Kidney epithelial cell (primary cell): ENCODE measurements around the gene ATXN2. TPM values are rescaled to one million over a fixed set of nuclear protein-coding genes. Genes with fewer than 3 reads are reported as not detected.

Source experiments
- DNase-seq: peaks from one replicate; pipeline ENCODE4 v3.0.0-alpha.2; 2010; ENCODE audit warnings: low read depth
- H3K27me3 ChIP-seq: 2 replicates; pipeline ENCODE4 v1.6.0; 2011; ENCODE audit warnings: low read length; ENCODE audit not compliant: control insufficient read depth, insufficient read depth
- H3K36me3 ChIP-seq: 2 replicates; pipeline ENCODE4 v1.5.1; 2011; ENCODE audit warnings: low read length; ENCODE audit not compliant: control insufficient read depth, insufficient read depth
- H3K4me3 ChIP-seq: 2 replicates; pipeline ENCODE4 v1.5.1; 2011; ENCODE audit warnings: low read depth, mild to moderate bottlenecking, control low read depth, low read length
- total RNA-seq: library from RNA; depleted of rRNA; stranded (reverse); fragments of >200 nt; gene quantifications from 2 replicates; pipeline ENCODE4 v1.2.3, GENCODE V29; 2015
- TF ChIP-seq, protein P1 (sequence below): IDR thresholded peaks from 2 replicates; pipeline ENCODE4 v1.5.1; 2011; ENCODE audit warnings: mild to moderate bottlenecking, moderate library complexity, low read length, control low read depth, inconsistent platforms; ENCODE audit not compliant: insufficient read depth, poor library complexity, severe bottlenecking

Gene ATXN2
- total RNA-seq, 1 donor from 2014 or later = 26.3 TPM

DNA sequence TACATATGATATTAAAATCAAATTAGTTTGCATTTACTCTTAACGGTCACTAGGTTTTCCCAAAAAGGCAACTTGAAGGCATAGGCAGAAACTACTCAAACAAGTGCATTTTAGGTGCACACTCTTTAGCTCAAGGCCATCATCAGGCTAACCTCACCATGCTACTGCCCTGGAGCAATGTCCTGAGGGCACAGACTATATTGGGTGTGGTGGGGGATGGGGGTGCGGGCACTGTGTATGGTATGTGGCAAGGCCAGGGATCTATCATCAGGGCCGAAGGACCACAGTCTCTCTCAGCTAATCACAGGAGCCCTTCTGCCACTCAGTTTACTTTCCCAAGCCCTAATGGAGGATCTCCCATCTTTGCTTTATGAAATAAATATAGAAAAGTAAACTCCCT, 141.5 kb downstream of the ATXN2 start:
- H3K4me3 ChIP-seq = no peak overlapping the region
- H3K27me3 ChIP-seq = no peaks in the 10 kb centered on the region
- TF ChIP-seq, protein P1, sequence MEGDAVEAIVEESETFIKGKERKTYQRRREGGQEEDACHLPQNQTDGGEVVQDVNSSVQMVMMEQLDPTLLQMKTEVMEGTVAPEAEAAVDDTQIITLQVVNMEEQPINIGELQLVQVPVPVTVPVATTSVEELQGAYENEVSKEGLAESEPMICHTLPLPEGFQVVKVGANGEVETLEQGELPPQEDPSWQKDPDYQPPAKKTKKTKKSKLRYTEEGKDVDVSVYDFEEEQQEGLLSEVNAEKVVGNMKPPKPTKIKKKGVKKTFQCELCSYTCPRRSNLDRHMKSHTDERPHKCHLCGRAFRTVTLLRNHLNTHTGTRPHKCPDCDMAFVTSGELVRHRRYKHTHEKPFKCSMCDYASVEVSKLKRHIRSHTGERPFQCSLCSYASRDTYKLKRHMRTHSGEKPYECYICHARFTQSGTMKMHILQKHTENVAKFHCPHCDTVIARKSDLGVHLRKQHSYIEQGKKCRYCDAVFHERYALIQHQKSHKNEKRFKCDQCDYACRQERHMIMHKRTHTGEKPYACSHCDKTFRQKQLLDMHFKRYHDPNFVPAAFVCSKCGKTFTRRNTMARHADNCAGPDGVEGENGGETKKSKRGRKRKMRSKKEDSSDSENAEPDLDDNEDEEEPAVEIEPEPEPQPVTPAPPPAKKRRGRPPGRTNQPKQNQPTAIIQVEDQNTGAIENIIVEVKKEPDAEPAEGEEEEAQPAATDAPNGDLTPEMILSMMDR = no peak
- DNase-seq = no peak
- H3K36me3 ChIP-seq = peaks cover 2% of the 10 kb centered on the region

DNA sequence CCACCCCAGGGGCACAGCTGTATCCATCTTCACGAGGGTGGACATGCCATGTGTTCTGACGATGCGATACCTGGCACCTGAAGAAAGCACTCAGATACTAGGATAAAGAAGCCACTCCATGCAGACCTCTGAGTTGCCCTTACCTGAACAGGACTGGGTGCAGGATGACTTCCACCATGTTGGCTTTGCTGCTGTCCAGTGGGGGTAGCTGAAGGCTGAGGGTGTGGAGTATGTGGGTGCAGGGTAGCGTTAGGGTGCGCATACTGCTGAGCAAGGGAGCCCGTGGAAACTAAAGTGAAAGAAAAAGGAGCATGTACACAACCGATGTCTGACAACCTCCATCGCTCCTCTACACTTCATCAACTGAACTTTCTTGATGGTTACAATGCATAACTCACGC, 142.0 kb downstream of the ATXN2 start:
- TF ChIP-seq, protein P1 = no peak
- Histone ChIP-seq H3K4me3 (no peak overlapping the region), H3K27me3 (no peaks in the 10 kb centered on the region), H3K36me3 (peaks cover 2% of the 10 kb centered on the region)
- DNase-seq = no peak

DNA sequence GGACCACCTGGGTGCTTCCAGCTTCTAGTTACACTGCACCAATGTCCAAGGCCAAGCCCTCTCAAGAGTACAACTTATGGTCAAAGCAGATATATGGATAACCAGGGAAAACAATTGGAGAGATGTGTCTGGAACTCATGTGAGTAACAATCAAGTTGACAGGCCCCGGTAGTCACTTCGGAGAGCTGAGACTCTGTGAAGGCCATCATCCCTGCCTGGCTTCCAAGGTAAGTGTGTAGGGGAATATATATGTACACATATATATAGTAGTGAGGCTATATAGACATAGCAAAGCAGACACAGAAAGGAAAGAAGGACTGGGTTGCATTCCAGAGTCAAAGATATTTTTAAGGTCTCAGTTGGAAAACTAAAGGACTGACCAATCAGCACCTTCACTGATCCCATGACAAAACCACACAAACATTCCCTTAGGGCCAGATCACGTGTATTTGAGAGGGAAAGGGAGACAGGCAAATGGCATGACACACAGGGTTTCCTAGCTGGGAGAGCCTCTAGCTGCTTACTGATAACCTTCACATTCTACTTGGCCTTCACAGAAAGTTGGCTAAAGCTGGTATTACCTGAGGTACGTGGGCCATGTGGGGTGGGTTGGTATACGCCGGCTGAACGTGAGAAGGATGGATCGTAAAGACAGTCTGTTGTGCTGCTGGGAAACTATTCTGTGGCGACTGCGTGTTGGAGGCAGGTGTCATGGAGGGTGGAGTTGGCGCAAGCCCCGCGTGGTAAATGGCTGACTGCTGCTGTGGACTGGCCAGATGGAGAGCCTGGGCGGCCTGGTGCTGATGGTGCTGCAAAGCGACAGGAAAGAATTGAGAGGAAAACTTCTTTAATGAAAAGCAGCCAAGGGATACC, 143.4 kb downstream of the ATXN2 start:
- Histone ChIP-seq H3K36me3 (peaks cover 2% of the 10 kb centered on the region), H3K4me3 (no peak overlapping the region), H3K27me3 (no peaks in the 10 kb centered on the region)
- no peak for DNase-seq
- TF ChIP-seq, protein P1 = no peak

DNA sequence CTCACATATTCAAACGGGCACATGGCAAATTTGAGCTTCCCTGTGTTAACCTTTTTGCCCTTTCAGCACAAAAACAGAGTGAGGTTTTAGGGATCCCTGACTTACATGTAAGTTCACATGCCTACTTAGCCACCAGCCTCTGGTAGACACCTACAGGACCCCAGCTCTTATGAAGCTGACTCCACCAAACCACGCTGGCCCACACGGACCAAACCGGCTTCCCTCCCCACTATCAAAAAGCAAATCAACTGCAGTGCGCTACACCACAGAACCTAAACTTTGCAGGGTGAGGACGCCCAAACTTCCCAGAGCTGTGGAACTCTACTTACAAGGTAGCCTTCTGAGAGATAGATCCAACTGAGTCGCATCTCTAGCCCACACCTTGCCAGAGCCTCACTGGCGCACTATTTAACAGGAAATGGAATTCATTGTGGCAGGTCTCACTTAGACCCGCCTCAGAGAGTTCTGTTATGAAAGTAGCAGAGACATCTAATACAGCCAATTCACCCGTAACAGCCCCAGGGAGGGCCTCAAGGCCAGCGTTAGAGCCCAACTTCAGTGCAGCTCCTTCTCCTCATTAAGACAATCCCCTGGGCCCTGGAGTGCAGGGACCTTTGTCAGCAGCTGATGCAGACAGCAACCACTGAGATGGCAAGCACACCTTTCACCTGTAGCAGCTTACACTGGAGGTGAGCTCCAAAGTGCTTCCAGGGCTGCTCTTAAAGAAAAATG, 144.2 kb downstream of the ATXN2 start:
- DNase-seq = no peak

DNA sequence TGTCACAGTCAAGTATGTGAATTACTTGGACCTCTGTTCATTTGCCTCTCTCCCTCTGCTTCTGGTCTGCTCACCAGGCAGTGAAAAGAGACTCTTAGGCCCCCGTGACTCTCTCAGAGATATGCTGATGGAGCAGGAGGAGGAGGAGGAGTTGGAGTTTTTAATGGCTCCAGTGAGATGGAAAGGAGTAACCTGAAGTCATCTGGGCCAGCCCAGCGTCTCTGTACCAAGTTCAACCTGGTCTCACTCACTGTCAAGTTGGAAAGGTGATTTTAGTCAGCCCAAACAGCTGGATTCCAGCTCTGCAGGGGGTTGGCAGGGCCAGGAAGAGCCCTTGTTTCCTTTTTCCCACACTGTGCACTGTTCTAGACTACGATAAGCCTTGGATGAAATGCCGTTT, 144.8 kb downstream of the ATXN2 start:
- TF ChIP-seq, protein P1 = no peak
- no peak for DNase-seq
- Histone ChIP-seq H3K36me3 (peaks cover 2% of the 10 kb centered on the region), H3K27me3 (no peaks in the 10 kb centered on the region), H3K4me3 (no peak overlapping the region)

More for the DNA sequence above, 144.2 kb downstream of the ATXN2 start:
- peaks cover 2% of the 10 kb centered on the region for H3K36me3 ChIP-seq
- no peak overlapping the region for H3K4me3 ChIP-seq
- no peaks in the 10 kb centered on the region for H3K27me3 ChIP-seq
- TF ChIP-seq, protein P1 = no peak
